ENCODE measurements around the gene LIMCH1.

GRCh38 chr4:41525129-41525528, 12.8 kb upstream of the LIMCH1 start:
- TF ChIP-seq, protein P1, sequence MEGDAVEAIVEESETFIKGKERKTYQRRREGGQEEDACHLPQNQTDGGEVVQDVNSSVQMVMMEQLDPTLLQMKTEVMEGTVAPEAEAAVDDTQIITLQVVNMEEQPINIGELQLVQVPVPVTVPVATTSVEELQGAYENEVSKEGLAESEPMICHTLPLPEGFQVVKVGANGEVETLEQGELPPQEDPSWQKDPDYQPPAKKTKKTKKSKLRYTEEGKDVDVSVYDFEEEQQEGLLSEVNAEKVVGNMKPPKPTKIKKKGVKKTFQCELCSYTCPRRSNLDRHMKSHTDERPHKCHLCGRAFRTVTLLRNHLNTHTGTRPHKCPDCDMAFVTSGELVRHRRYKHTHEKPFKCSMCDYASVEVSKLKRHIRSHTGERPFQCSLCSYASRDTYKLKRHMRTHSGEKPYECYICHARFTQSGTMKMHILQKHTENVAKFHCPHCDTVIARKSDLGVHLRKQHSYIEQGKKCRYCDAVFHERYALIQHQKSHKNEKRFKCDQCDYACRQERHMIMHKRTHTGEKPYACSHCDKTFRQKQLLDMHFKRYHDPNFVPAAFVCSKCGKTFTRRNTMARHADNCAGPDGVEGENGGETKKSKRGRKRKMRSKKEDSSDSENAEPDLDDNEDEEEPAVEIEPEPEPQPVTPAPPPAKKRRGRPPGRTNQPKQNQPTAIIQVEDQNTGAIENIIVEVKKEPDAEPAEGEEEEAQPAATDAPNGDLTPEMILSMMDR (IDR thresholded peaks at IDR 0.05; ENCODE audit: low read depth, low read length, poor library complexity, severe bottlenecking) = no peak
- no peak for TF ChIP-seq EZH2phosphoT487 (IDR thresholded peaks at IDR 0.05; ENCODE audit: borderline replicate concordance, low read length)

Data from DOHH2 (cell line).